Esophagus muscularis mucosa (tissue), 4 donors: ENCODE results near the gene PLEKHG4B. TPM values are rescaled to one million over a fixed set of nuclear protein-coding genes. Genes with fewer than 3 reads are reported as not detected.

Experiments
- DNase-seq: peaks from one replicate; pipeline ENCODE4 v3.0.0-alpha.2; 2017; ENCODE audit errors: extremely low spot score
- H3K27ac ChIP-seq, 4 donors: fragments of 200-600 bp; sonication (generic); replicated peaks in 1 of 4; 1 replicate in 3 of 4; 2 replicates in 1 of 4; pipeline ENCODE4 v1.5.1; 2016 to 2019; ENCODE audit warnings: mild to moderate bottlenecking in 1 of 4
- H3K27me3 ChIP-seq, 4 donors: fragments of 200-600 bp; sonication (generic); one replicate each; pipeline versions ENCODE4 v1.5.1 to v1.6.0; 2016 to 2019
- H3K36me3 ChIP-seq, 4 donors: fragments of 200-600 bp; sonication (generic); one replicate each; pipeline ENCODE4 v1.5.1; 2016 to 2019
- H3K4me1 ChIP-seq, 4 donors: fragments of 200-600 bp; sonication (generic); one replicate each; pipeline ENCODE4 v1.5.1; 2016 to 2019
- H3K4me3 ChIP-seq, 4 donors: fragments of 200-600 bp; sonication (generic); 1 replicate in 2 of 4; 2 replicates in 2 of 4; pipeline ENCODE4 v1.5.1; 2016 to 2019; ENCODE audit warnings: mild to moderate bottlenecking in 4 of 4, moderate library complexity in 1 of 4
- H3K9me3 ChIP-seq, 4 donors: fragments of 200-600 bp; sonication (generic); 1 replicate in 3 of 4; 2 replicates in 1 of 4; pipeline ENCODE4 v1.5.1; 2016 to 2019
- EP300 ChIP-seq: sonication (generic); formaldehyde crosslinking; IDR thresholded peaks from one replicate; pipeline ENCODE4 v1.6.1; 2017; ENCODE audit warnings: antibody characterized with exemption
- POLR2A ChIP-seq: fragments of 450-650 bp; IDR thresholded peaks from one replicate; pipeline ENCODE4 v1.6.1; 2017; ENCODE audit warnings: antibody characterized with exemption, moderate library complexity, mild to moderate bottlenecking, low read depth
- POLR2AphosphoS5 ChIP-seq, 2 donors: sonication (generic); formaldehyde crosslinking; IDR thresholded peaks; one replicate each; pipeline ENCODE4 v1.6.1; 2017; ENCODE audit warnings: antibody characterized with exemption in 2 of 2
- WGBS: methylation state at CpG from one replicate; pipeline ENCODE4 v1.1.5; 2018; 5-methylcytosine and 5-hydroxymethylcytosine counted together
- intact Hi-C: fragments of 100-400 bp; cut with DNase I; formaldehyde crosslinking; loops from one replicate; pipeline ENCODE4 v1.15.1; 2023
- total RNA-seq, 4 donors: library from RNA; depleted of rRNA; stranded (reverse); fragments of >200 nt; gene quantifications; one replicate each; pipeline versions ENCODE4 v1.1.0 to v1.2.1, GENCODE V29; 2016
- TF ChIP-seq, protein P1 (sequence below), 3 experiments: fragments of 200-600 bp in 2 of 3; fragments of 450-650 bp in 1 of 3; sonication (generic) in 2 of 3; IDR thresholded peaks; one replicate each; pipeline ENCODE4 v1.5.1; 2017 to 2019; ENCODE audit warnings: antibody characterized with exemption in 3 of 3, mild to moderate bottlenecking in 2 of 3, moderate library complexity in 1 of 3

PLEKHG4B gene
- total RNA-seq, 4 donors from 2014 or later, result under 0.01 to 0.46 TPM; not detected in 2

DNA sequence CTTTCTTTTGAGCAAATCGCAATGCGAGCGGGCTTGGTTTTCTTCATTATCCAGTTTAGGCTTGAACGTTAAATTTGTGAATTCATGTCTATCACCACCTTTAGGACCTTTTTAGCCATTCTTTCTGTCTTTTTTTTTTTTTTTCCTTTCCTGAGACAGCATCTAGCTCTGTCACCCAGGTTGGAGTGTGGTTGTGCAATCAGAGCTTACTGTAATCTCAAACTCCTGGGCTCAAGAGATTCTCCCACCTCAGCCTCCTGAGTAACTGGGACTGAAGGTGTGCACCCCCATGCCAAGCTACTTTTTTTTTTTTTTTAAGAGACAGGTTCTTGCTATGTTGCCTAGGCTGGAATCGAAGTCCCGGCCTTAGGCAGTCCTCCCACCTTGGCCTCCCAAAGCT lies 60.1 kb downstream of the PLEKHG4B start:
- Histone ChIP-seq H3K9me3 (peaks cover 0 to 14% (median 12%) of the 10 kb centered on the region in 4 donors), H3K4me3 (no peak overlapping the region), H3K4me1 (no peaks in the 10 kb centered on the region), H3K36me3 (no peaks in the 10 kb centered on the region), H3K27ac (no peak overlapping the region), H3K27me3 (no peaks in the 10 kb centered on the region)
- no peak for DNase-seq
- WGBS, result 97% methylated on average over 6 of the region's 6 CpGs
- TF ChIP-seq POLR2A (no peak), POLR2AphosphoS5 (IDR thresholded peaks at IDR 0.05) (no peak), EP300 (no peak)
- TF ChIP-seq, protein P1, sequence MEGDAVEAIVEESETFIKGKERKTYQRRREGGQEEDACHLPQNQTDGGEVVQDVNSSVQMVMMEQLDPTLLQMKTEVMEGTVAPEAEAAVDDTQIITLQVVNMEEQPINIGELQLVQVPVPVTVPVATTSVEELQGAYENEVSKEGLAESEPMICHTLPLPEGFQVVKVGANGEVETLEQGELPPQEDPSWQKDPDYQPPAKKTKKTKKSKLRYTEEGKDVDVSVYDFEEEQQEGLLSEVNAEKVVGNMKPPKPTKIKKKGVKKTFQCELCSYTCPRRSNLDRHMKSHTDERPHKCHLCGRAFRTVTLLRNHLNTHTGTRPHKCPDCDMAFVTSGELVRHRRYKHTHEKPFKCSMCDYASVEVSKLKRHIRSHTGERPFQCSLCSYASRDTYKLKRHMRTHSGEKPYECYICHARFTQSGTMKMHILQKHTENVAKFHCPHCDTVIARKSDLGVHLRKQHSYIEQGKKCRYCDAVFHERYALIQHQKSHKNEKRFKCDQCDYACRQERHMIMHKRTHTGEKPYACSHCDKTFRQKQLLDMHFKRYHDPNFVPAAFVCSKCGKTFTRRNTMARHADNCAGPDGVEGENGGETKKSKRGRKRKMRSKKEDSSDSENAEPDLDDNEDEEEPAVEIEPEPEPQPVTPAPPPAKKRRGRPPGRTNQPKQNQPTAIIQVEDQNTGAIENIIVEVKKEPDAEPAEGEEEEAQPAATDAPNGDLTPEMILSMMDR (IDR thresholded peaks at IDR 0.05), result no peak
- intact Hi-C loops, result no loop called here

DNA sequence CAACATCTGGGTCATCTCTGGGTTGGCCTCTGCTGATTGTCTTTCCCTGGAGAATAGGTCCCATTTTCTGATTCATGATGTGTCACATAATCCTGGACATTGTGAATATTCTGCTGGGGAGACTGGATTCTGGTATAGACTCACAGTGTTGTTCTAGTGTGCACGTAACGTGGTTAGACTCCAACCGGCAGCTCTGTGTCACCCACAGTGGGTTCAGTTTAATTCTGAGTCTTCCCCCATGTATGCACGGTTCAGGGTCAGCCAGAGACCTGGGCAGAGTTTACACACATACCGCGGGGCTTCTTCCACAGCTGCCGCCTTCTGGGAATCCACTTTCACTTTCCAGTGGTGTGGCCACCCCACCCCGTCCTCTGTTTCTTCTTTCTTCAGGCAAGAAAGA lies 61.3 kb downstream of the PLEKHG4B start:
- WGBS, result 88% methylated on average over 8 of the region's 8 CpGs

DNA sequence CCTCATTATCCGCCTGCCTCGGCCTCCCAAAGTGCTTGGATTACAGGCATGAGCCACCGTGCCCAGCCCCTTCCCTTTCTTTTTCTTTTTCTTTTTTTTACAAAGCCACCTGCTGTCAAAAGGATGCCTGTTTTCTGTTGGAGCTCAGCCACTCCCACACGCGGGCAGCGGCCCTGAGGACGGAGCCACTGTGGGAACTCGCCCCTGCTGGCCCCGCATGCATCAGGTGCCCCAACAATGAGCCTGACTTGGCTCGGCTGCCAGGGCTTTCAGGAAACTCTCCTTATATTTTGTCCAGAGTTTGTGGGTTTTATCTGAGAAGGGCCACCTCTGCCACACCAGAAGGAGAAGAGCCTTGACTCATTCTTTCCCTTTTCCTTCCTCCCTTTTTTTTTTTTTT lies 62.3 kb downstream of the PLEKHG4B start:
- H3K27me3 ChIP-seq, result peaks cover 0 to 16% (median 0%) of the 10 kb centered on the region in 4 donors
- 81% methylated on average over 10 of the region's 10 CpGs for WGBS
- H3K4me3 ChIP-seq, result no peak overlapping the region
- no peak for DNase-seq
- no peaks in the 10 kb centered on the region for H3K36me3 ChIP-seq
- no peaks in the 10 kb centered on the region for H3K4me1 ChIP-seq
- intact Hi-C loops, result no loop called here
- H3K27ac ChIP-seq, result no peak overlapping the region
- H3K9me3 ChIP-seq, result no peaks in the 10 kb centered on the region
- TF ChIP-seq EP300 (no peak), POLR2AphosphoS5 (IDR thresholded peaks at IDR 0.05) (no peak), POLR2A (no peak)
- TF ChIP-seq, protein P1 (IDR thresholded peaks at IDR 0.05), result no peak

More for the DNA sequence above, 61.3 kb downstream of the PLEKHG4B start:
- H3K4me3 ChIP-seq, result no peak overlapping the region
- TF ChIP-seq EP300 (no peak), POLR2AphosphoS5 (IDR thresholded peaks at IDR 0.05) (no peak), POLR2A (no peak)
- TF ChIP-seq, protein P1 (IDR thresholded peaks at IDR 0.05), result no peak
- H3K36me3 ChIP-seq, result no peaks in the 10 kb centered on the region
- peaks cover 0 to 2% (median under 1%) of the 10 kb centered on the region in 4 donors for H3K9me3 ChIP-seq
- no peaks in the 10 kb centered on the region for H3K4me1 ChIP-seq
- no peak for DNase-seq
- no peak overlapping the region for H3K27ac ChIP-seq
- H3K27me3 ChIP-seq, result peaks cover 0 to 6% (median 0%) of the 10 kb centered on the region in 4 donors
- intact Hi-C loops, result no loop called here

DNA sequence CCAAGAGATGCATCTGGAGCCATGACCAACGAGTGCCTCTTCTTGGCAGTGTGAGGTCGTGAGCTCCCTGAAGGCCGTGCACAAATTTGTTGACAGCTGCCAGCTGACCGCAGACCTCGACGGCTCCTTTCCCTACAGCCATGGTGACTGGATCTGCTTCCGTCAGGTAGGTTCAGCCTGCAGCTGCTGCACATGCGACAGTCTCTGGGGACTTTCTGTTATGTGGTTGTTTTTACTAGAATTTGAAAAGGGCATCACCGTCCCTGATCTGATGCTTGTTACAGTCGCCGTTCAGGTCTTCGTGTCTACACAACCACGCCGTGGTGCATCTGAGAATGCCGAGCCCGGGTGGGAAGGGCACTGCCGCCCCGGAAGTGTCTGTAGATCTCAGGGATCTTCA lies 62.9 kb downstream of the PLEKHG4B start:
- H3K4me1 ChIP-seq, result no peaks in the 10 kb centered on the region
- intact Hi-C loops, result no loop called here
- 93% methylated on average over 18 of the region's 18 CpGs for WGBS
- H3K36me3 ChIP-seq, result no peaks in the 10 kb centered on the region
- no peak overlapping the region for H3K27ac ChIP-seq
- peaks cover 0 to 21% (median 0%) of the 10 kb centered on the region in 4 donors for H3K27me3 ChIP-seq
- H3K9me3 ChIP-seq, result no peaks in the 10 kb centered on the region
- DNase-seq, result no peak
- TF ChIP-seq POLR2A (no peak), POLR2AphosphoS5 (IDR thresholded peaks at IDR 0.05) (no peak), EP300 (no peak)
- TF ChIP-seq, protein P1 (IDR thresholded peaks at IDR 0.05), result no peak
- H3K4me3 ChIP-seq, result no peak overlapping the region
